Karpas-422 (cell line): ENCODE results near the gene AIP. TPM values are rescaled to one million over a fixed set of nuclear protein-coding genes. Genes with fewer than 3 reads are reported as not detected.

Experiments used
- DNase-seq: peaks from one replicate; pipeline ENCODE4 v3.0.0-alpha.2; 2015
- H2AFZ ChIP-seq: fragments of 200-600 bp; sonication (generic); 2 replicates; pipeline ENCODE4 v1.6.1; 2014; ENCODE audit warnings: antibody characterized with exemption, low read length, mixed read lengths
- H3K27ac ChIP-seq: fragments of 200-600 bp; sonication (generic); 2 replicates; pipeline ENCODE4 v1.5.1; 2014; ENCODE audit warnings: mild to moderate bottlenecking, low read length, moderate library complexity
- H3K27me3 ChIP-seq: fragments of 200-600 bp; sonication (generic); 2 replicates; pipeline ENCODE4 v1.6.1; 2014; ENCODE audit warnings: low read length, mixed read lengths
- H3K36me3 ChIP-seq: fragments of 200-600 bp; sonication (generic); 2 replicates; pipeline ENCODE4 v1.6.1; 2014; ENCODE audit warnings: low read length, mixed read lengths; ENCODE audit not compliant: insufficient read depth
- H3K4me1 ChIP-seq: fragments of 200-600 bp; sonication (generic); 2 replicates; pipeline ENCODE4 v1.6.1; 2014; ENCODE audit warnings: mild to moderate bottlenecking, low read length, mixed read lengths
- H3K4me2 ChIP-seq: fragments of 200-600 bp; sonication (generic); 2 replicates; pipeline ENCODE4 v1.6.1; 2014; ENCODE audit warnings: low read length, low read depth, mild to moderate bottlenecking; ENCODE audit not compliant: poor library complexity, severe bottlenecking
- H3K4me3 ChIP-seq: fragments of 200-600 bp; sonication (generic); 2 replicates; pipeline ENCODE4 v1.5.1; 2014; ENCODE audit warnings: mild to moderate bottlenecking, antibody characterized with exemption, low read length, mixed read lengths
- H3K79me2 ChIP-seq: fragments of 200-600 bp; sonication (generic); 2 replicates; pipeline ENCODE4 v1.6.1; 2014; ENCODE audit warnings: mild to moderate bottlenecking, low read length, mixed read lengths
- H3K9ac ChIP-seq: fragments of 200-600 bp; sonication (generic); 2 replicates; pipeline ENCODE4 v1.6.0; 2014; ENCODE audit warnings: low read length
- H3K9me2 ChIP-seq: fragments of 200-600 bp; sonication (generic), shearing (Covaris generic); replicated peaks from 2 replicates; pipeline ENCODE4 v1.6.0; 2014; ENCODE audit warnings: mild to moderate bottlenecking, low read length, moderate library complexity; ENCODE audit not compliant: insufficient read depth
- H3K9me3 ChIP-seq: fragments of 300-700, 200-600 bp; sonication (generic); 2 replicates; pipeline ENCODE4 v1.6.1; 2014; ENCODE audit warnings: low read length, mixed read lengths
- H4K20me1 ChIP-seq: fragments of 200-600 bp; sonication (generic); 2 replicates; pipeline ENCODE4 v1.6.1; 2014; ENCODE audit warnings: mild to moderate bottlenecking, antibody characterized with exemption, low read length, low read depth; ENCODE audit not compliant: insufficient read depth
- total RNA-seq: library from RNA; depleted of rRNA; stranded (reverse); fragments of >200 nt; shearing (Covaris generic); gene quantifications from 2 replicates; pipeline ENCODE4 v1.2.3, GENCODE V29; 2014; ENCODE audit warnings: low replicate concordance

AIP gene
- total RNA-seq, 1 experiment from 2014 or later = 51.8 TPM

DNA sequence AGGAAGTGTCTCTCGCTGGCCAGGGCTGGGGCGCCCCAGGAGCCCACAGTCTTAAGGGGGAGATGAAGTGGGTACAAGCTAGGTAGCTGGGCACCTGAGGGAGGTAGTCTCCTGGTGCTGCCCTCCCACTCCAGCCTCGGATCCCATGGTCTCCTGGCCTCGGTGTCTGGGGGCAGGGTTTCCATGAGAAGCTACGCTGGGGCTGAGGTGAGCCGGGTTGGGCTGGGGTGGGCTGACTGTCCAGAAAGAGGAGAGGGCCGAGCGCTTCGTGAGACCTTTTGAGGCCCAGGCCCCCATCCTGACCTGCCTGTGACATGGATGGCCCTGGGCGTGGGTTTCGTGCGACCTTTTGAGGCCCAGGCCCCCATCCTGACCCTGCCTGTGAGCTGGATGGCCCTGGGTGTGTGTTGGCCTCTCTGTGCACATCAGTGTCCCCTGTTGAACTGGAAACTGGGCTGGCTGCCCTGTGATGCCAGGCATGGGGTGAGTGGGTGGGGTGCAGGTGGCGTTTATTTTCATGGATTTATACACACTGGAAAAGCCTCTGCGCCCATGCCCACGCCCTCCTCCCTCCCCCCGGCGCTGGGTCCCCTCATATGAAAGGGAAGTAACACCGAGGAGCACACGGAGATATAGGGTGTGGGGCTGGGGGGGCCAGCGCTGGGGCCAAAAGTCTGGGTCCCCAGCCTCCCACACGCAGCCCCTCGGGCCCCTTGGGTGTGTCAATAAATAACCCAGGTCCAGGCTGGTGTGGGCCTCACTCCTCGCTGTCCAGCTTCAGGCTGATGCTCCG is 8.6 kb downstream of the AIP start:
- Histone ChIP-seq H4K20me1 (no peaks in the 10 kb centered on the region), H3K4me1 (peaks cover 18% of the 10 kb centered on the region), H3K9me2 (no peaks in the 10 kb centered on the region), H3K27ac (no peak overlapping the region), H3K4me2 (no peak overlapping the region), H3K27me3 (no peaks in the 10 kb centered on the region), H3K79me2 (peaks cover 4% of the 10 kb centered on the region), H3K9me3 (no peaks in the 10 kb centered on the region), H3K4me3 (no peak overlapping the region), H2AFZ (no peak overlapping the region), H3K9ac (no peak overlapping the region), H3K36me3 (peaks cover 15% of the 10 kb centered on the region; the same call in 1 of the 2 replicates)
- DNase-seq = peak; percentile 43

DNA sequence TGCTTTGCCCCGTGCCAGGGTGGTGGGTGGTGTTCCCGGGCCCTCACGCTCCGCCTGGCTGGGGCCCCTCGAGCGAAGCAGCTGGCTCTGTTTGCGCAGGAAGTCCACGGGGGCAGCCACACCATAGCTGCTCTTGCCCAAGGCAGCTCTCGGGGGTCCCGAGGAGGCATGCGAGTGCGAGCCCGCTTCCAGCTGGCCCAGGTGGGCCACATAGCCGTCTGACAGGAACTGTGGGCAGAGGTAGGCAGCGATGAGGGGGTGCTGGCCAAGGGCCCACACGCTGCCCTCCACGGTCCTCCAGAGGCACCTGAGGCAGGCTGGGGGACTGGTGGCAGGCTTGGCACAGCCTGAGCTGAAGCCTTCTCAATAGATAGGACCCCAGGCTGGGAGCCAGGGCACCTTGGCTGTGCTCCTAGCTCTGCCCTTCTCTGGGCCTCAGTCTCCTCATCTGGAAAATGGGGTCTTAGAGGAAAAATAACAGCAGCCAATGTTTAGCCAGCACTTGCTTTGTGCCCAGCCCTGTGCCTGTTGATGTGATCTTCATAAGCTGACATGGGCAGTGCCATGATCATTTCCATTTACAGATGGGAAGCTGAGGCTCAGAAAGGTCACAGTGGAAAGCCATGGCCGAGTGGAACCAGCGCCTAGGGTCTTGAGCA is 9.4 kb downstream of the AIP start:
- H3K79me2 ChIP-seq = no peaks in the 10 kb centered on the region
- H3K4me3 ChIP-seq = no peak overlapping the region
- no peaks in the 10 kb centered on the region for H4K20me1 ChIP-seq
- H3K36me3 ChIP-seq = peaks cover 15% of the 10 kb centered on the region; the same call in 1 of the 2 replicates
- H2AFZ ChIP-seq = no peak overlapping the region
- no peak overlapping the region for H3K9ac ChIP-seq
- no peak overlapping the region for H3K4me2 ChIP-seq
- H3K9me2 ChIP-seq = no peaks in the 10 kb centered on the region
- peaks cover 13% of the 10 kb centered on the region for H3K4me1 ChIP-seq
- no peaks in the 10 kb centered on the region for H3K9me3 ChIP-seq
- no peaks in the 10 kb centered on the region for H3K27me3 ChIP-seq
- peak; percentile 41 for DNase-seq
- H3K27ac ChIP-seq = no peak overlapping the region

DNA sequence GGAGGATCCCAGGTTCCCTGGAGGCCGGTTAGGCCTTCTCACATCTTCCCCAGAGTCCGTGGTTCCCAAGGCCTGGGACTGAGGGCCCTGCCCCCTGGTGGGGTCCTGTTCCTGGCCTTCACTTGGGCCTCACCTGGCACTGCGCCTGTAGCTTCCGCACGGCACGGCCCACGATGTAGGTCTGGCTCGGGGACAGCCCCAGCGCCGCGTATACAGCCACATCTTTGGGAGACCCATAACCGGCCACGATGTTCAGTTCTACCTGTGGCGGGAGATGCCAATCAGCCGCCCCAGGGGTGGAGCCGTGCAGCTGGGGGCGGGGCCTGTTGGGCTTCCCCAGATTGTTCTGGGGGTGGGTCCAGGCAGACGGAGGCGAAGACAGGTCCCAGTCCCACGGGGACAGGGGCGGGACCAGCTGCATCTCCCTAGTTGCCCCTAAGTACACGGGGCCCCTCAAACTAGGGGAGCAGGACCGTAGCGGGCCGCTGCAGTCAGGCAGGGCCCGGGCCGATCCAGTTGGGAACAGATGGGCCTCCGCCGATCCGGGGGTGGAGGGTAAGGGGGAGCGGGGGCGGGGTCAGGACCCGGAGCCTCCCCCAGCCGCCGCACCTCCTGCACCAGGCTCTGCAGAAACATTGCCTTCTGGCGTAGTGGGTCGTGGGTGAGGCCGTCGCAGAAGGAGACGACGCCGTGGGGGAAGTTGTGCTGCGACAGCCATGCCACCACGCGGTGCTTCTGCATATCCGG is 10.1 kb downstream of the AIP start:
- H3K4me3 ChIP-seq = no peak overlapping the region
- no peaks in the 10 kb centered on the region for H3K27me3 ChIP-seq
- no peaks in the 10 kb centered on the region for H3K9me3 ChIP-seq
- no peak overlapping the region for H3K27ac ChIP-seq
- no peaks in the 10 kb centered on the region for H3K9me2 ChIP-seq
- peaks cover 15% of the 10 kb centered on the region; the same call in 1 of the 2 replicates for H3K36me3 ChIP-seq
- peak; percentile 84 for DNase-seq
- peaks cover 13% of the 10 kb centered on the region for H3K4me1 ChIP-seq
- no peak overlapping the region for H2AFZ ChIP-seq
- no peaks in the 10 kb centered on the region for H3K79me2 ChIP-seq
- H3K9ac ChIP-seq = no peak overlapping the region
- H4K20me1 ChIP-seq = no peaks in the 10 kb centered on the region
- H3K4me2 ChIP-seq = no peak overlapping the region

DNA sequence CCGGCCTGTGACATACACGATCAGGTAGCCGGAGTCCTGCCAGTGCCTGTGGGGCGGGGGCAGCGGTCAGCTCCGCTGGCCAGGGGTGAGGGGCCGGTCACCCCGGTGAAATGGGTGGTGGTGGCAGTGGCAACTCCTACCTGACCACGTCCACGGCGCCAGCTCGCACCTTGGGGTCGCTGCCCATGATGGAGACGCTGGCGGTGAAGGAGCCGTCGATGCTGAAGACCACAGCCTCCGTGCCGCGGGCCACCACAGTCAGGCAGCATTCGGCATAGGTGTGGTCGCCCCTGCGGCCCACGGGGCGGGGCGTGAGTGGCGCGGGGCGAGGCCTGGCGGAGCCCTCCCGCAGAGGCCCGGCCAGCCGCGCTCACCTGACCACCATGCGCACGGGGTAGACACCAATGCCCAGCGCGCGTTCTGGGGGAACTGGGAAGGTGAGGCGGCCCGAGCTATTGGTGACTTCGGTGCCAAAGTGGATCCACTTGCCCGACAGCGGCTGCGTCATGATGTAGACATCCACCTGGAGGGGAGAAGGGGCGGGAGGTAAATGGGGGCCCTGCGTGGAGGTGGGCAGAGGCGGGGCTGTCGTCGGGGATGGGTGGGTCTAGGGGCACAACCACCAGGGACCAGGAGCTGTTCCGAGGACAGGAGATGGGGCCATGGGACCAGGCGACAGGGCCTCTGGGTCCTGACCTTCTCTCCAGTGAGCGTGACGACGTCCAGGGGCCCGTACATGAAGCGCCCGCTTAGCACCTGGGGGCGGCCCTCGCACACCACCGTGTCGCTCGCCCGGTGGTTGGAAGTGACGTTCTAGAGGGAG is 10.9 kb downstream of the AIP start:
- H3K9me3 ChIP-seq = no peaks in the 10 kb centered on the region
- DNase-seq = peak; percentile 32
- no peak overlapping the region for H3K9ac ChIP-seq
- no peak overlapping the region for H3K4me3 ChIP-seq
- no peak overlapping the region for H3K27ac ChIP-seq
- no peak overlapping the region for H2AFZ ChIP-seq
- no peaks in the 10 kb centered on the region for H4K20me1 ChIP-seq
- H3K9me2 ChIP-seq = no peaks in the 10 kb centered on the region
- H3K79me2 ChIP-seq = no peaks in the 10 kb centered on the region
- H3K4me1 ChIP-seq = peaks cover 11% of the 10 kb centered on the region
- H3K4me2 ChIP-seq = no peak overlapping the region
- no peaks in the 10 kb centered on the region for H3K27me3 ChIP-seq
- peaks cover 15% of the 10 kb centered on the region; the same call in 1 of the 2 replicates for H3K36me3 ChIP-seq

DNA sequence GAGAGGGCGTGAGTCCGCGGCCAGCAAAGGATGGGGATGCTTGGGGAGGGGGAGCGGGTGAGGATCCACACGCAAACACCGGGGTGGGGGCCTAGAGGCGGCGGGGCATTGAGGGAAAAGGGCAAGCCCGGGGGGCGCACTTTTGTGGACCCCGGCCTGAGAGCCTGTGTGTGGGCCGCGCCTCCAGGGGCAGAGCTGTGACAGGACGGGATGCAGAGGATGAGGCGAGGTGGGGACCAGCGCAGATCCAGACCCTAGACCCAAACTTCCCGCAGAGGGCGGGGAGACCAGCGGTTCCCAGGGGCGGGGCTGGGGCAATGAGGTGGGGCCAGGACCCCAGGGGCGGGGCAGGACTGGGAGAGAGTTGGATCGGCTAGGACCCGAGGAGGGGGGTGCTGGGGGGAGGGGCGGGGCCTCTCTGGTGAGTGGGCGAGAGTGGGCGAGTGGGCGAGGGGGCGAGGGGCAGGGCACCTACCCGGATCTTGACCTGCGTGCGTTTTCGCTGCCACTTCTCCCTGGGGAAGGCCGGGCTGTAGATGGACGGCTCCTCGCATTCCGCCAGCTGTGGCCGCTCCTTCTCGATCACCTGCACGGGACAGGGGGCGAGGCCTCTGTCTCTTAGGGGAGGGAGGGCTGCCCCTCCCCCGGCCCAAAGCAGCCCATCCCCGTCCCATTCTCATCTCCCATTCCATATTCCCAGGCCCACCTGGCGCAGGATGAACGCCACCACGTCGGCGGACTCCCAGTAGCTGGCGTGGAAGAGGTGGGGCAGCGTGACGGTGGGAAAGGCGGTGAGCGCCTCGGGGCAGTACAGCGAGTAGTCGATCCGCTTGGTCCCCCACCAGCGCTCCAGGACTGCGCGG is 11.8 kb downstream of the AIP start:
- Histone ChIP-seq H3K79me2 (no peaks in the 10 kb centered on the region), H3K27ac (no peak overlapping the region), H3K9ac (no peak overlapping the region), H3K27me3 (no peaks in the 10 kb centered on the region), H3K9me2 (no peaks in the 10 kb centered on the region), H3K9me3 (no peaks in the 10 kb centered on the region), H3K4me1 (peaks cover 7% of the 10 kb centered on the region), H3K36me3 (peaks cover 15% of the 10 kb centered on the region; the same call in 1 of the 2 replicates), H3K4me2 (no peak overlapping the region), H4K20me1 (no peaks in the 10 kb centered on the region), H3K4me3 (no peak overlapping the region), H2AFZ (no peak overlapping the region)
- DNase-seq = peak; percentile 42

DNA sequence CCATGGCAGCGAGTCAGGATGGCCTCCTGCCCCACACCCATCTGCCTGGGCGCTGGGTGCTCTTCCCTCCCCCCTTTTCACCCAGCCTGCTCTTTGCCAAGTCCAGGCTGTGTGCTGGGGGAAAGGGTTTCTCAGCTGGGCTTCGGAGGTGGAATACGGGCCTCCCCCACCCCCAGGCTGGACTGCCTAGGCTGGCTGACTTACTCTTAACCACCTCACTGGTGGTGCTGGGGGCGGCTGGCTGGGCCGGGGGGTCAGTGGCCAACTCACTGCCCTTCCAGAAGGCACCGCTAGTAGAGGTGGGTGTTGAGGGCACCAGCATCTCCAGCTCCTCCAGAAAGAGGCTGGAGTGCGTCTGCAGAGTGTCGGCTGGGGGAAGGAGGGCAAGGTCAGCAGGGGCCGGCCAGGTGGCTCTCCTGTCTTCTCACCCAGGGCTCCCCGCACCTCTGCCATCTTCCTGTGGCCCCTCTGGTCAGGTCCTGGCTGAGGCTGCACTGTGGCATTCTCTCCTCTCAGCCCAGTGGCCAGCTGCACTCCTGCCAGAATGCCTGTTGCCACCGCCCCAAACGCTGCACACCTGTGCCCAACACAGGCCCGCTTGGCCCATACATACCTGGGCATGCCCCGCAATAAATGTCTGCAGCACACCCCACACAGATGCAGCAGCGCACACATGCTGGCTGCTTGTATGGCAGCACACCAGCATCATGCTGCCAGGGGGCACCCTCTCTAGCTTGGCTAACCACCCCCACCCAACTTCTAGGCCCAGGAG is 12.6 kb downstream of the AIP start:
- Histone ChIP-seq H3K27ac (no peak overlapping the region), H3K36me3 (peaks cover 16% of the 10 kb centered on the region; the same call in 1 of the 2 replicates), H3K27me3 (no peaks in the 10 kb centered on the region), H3K4me1 (peaks cover 7% of the 10 kb centered on the region), H3K79me2 (no peaks in the 10 kb centered on the region), H3K4me3 (no peak overlapping the region), H3K9ac (no peak overlapping the region), H3K9me3 (no peaks in the 10 kb centered on the region), H3K9me2 (no peaks in the 10 kb centered on the region), H2AFZ (no peak overlapping the region), H4K20me1 (0 out of 2 replicates have a peak, but pooled peaks cover 2% of the 10 kb centered on the region), H3K4me2 (no peak overlapping the region)
- no peak for DNase-seq

DNA sequence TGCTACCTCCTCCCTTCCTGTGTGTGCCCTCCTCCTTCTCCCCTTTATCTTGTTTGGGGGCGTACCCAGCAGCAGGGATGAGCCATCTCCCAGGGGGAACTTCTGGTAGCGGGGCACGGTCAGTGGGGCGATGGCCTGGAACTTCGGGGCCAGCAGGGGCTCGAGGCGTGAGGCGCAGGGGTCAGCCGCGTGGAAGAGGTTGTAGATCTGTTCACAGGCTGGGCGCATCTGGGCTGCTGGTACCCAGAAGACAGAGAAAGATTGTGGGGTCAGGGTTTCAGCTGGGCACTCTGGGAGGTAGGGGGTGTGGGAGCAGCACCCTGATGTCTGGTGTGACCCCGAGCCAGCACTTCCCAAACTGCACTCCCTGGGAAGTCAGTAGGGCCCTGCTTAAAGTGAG is 13.3 kb downstream of the AIP start:
- Histone ChIP-seq H3K79me2 (peaks cover 2% of the 10 kb centered on the region; the same call in 1 of the 2 replicates), H3K4me2 (no peak overlapping the region), H3K9me2 (no peaks in the 10 kb centered on the region), H2AFZ (no peak overlapping the region), H3K9me3 (no peaks in the 10 kb centered on the region), H4K20me1 (peaks cover 9% of the 10 kb centered on the region; the same call in 1 of the 2 replicates), H3K36me3 (peaks cover 23% of the 10 kb centered on the region), H3K4me1 (no peaks in the 10 kb centered on the region), H3K27ac (no peak overlapping the region), H3K27me3 (no peaks in the 10 kb centered on the region), H3K9ac (no peak overlapping the region), H3K4me3 (no peak overlapping the region)
- DNase-seq = no peak
